SKM-1 treated with dmso at 0.1 percent for 144 hours (cell line): ENCODE measurements around the gene PRR23C.
"Not testable (repeated sequence)": the region's sequence is repeated elsewhere in the genome, so short reads cannot be mapped to it uniquely, and the experiment has no call there.

ENCODE experiments used
- DNase-seq: peaks from one replicate; lab custom pipeline; 2025; ENCODE audit not compliant: unreplicated experiment; lab: John Stamatoyannopoulos, UW

Gene PRR23C

GRCh38 chr3:139044366-139045210 lies at the start of gene PRR23C:
Gene PRR23C (minus strand): TSS chr3:139044892. CDS start chr3:139044620, 272 bp downstream.
- DNase-seq = no peak

DNA sequence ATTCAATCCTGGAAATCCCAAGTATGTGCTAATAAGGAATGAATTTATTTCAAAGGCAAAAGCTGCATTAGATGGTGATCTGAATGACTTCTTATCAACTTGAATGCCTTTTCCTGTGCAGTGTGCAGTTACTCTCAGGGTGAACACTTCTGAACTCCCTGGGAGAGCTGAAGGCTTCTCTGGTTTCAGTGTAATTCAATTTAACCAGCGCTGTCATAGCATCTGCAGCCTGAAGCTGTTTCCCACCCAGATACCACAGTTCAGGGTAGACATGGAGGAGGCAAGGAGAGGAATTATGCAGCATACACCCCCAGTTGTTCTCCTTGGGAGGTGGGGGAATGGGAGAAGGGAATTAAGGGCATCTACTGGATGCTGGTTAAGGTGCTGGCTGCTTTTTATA lies 49.1 kb upstream of the PRR23C start:
- no peak for DNase-seq

DNA sequence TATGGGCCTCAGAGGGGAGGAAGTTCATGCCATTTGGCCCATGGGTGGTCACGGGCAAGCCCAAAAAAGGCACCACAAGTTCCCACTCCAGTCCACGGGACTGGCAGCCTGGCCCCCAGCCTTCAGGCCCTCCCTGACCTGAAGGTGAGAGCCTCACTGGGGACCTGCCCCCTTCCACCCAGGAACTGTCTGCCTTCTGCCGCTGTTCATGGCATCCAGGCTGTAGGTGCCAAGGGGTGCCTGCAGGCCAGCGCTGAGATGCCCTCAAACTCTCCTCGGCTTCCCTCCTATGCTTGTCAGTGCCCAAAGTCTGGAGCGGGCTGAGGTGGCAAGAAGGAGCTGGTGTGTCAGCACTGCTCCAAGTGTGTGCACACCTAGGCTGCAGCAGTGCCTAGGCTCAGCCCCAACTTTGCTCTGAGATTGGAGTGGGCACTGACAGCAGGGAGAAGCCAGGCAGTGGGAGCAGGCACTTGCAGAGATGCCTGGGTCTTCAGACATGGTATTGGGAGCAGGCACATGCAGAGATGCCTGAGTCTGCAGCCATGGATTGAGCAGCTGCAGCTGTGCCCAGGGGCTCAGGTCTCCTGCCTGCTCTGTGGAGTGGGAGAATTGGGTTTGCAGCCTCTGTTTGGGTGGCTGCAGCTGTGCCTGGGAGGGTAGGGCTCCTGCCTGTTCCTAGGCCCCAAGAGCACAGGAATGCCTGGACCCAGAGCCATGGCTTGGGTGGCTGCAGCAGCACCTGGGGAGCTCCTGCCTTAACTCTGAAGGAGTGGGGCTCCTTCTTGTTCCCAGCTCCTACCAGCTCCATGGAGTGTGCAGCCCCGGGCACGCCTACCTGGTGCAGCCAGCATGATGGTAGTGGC lies 44.0 kb upstream of the PRR23C start:
- DNase-seq = no peak

GRCh38 chr3:139087621-139088020 lies 42.9 kb upstream of the PRR23C start:
- DNase-seq = no peak

GRCh38 chr3:139084176-139084575 lies 39.5 kb upstream of the PRR23C start:
- DNase-seq = no peak

- no peak for DNase-seq
Observed at GRCh38 chr3:139074565-139075115, 29.9 kb upstream of the PRR23C start.

DNA sequence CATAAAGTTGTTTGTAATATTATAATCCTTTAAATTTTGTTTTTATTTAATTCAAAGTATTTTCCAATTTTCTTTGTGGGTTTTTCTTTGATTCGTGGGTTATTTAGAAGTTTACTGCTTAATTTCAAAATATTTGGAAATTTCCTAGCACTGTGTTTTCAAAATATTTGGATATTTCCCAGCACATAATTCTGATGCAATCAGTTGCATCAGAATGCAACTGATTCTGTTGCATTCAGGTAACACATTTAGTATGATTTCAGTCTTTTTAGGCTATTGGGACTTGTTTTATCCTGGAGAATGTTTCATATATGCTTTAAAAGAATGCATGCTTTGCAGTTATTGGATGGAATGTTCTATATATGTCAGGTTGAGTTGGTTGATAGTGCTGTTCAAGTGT lies 18.2 kb upstream of the PRR23C start:
- no peak for DNase-seq

DNA sequence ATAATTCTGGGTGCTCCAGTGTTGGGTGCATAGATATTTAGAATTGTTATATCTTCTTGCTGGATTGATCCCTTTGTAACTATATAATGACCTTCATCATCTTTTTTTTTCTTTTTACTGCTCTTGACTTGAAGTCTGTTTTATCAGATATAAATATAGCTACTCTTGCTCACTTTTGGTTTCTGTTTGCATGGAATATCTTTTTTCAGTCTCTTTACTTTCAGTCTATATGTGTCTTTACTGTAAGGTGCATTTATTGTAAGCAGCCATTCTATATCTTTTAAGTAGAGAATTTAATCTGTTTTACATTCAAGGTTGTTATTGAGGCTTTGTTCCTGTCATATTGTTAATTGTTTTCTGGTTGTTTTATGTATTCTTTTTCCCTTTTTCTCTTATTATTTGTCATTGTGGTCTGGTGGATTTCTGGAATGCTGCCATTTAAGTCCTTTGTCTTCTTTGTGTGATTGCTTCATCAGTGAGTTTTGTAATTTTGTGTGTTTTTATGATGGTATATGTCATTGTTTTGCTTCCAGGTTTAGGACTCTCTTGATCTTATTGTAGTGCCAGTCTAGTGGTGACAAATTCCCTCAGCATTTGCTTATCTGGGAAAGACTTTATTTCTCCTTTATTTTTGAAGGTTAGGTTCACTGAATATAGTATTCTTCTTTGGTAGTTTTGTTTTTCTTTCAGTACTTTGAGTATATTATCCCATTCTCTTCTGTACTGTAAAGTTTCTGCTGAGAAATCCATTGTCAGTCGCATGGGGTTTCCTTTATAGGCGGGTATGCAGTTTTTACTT lies 8.3 kb upstream of the PRR23C start:
- DNase-seq = no peak

DNA sequence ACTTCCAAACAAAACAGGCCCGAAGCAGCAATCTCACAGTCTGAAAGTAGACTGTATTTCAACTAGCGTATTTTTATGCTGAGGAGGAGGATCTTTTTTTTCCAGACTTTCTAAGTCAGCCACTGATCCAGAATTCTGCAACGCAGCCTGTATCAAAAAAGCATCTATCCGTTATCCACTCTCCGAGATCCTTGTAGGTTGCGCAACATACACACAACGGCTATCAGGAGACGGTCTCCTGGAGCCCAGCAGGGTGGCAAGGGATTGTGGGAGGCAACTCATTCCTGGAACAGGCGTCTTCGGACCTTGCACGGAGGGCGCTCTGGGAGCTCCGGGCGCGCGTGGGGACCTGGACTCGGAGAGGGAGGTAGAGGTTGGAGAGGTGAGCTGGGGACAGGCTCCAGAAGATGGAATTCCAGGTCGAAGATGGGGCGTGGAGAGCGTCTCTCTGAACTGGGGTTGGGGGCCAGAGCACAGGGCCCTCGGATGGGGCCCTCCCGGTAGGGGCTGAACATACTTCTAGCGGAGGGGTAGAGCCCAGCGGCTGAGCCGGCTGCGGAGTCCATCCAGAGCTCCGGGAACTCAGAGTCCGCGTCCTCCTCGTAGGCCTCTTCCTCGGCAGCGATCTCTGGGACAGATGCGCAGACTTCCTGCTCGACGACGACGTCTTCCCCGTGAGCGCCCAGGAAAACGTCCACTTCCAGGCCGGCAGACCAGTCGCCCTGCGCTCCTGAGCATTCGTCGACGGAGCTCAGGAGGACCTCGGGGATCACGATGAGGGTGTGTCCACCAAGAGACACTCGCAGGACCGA lies 932 bp downstream of the PRR23C start:
- DNase-seq = no peak

GRCh38 chr3:139037478-139037877 lies 7.2 kb downstream of the PRR23C start:
- DNase-seq = no peak

DNA sequence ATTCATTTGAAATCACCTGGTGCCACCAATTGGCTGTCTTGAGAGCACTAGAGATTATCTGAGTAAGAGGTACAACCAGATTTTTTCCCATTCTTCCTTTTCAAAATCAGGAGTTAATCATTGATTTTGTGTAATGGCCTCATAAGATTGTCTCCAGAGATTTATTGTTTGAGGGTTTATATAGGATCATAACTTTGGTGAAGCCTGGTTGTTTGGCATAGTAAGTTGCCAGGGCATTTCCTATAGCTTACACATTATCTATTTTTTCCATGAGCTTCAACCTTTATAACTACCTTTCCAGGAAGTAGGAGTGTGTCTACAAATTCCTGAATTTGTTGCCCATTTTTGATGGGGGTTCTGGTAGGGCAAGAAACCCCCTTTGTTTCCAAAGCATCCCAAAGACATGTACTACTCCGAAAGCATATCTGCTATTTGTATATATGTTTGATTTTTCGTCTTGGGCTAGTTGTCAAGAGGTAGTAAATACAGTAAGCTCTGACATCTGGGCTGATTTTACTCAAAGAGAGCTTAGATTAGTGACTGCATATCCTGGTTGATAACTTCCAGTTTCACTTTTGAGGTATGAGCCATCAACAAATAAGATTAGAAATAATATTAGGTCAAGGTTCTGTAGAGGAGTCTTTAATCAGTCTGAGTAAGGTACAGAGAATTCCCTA lies 12.2 kb downstream of the PRR23C start:
- no peak for DNase-seq

DNA sequence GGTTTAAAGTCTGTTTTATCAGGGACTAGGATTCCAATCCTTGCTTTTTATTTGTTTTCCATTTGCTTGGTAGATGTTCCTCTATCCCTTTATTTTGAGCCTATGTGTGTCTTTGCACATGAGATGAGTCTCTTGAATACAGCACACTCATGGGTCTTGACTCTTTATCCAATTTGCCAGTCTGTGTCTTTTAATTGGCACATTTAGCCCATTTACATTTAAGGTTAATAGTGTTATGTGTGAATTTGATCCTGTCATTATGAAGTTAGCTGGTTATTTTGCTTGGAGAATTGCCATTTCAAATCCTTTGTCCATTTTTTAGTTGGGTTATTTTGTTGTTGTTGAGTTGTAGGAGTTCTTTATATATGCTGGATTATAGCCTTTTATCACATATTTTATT lies 14.1 kb downstream of the PRR23C start:
- not testable (repeated sequence) for DNase-seq

GRCh38 chr3:139024968-139025367 lies 19.7 kb downstream of the PRR23C start:
- DNase-seq = no peak

DNA sequence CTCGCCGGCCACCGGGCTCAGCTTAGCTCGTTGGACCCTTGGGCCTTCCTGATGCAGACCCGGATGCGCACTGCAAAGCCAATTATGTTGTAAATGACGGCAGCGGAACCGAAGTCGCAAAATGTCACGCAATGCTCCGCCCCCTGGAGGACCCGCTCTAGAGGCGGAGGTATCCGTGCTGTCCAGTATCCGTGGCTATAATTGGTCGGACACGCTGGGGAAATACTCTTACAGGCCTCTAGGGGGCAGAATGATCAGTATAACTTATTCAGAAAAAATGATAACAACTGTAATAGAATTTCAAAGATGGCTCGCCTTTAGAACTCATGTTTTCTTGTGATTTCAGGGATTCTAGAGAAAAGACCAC lies 23.8 kb downstream of the PRR23C start, which contains the start of gene PRR23B:
Gene PRR23B (minus strand): TSS at position 59 of the 367 bp plus-strand sequence. CDS start 265 bp downstream, outside the sequence.
- DNase-seq = no peak

- DNase-seq = no peak
Observed at GRCh38 chr3:139020036-139020867, 24.4 kb downstream of the PRR23C start.

DNA sequence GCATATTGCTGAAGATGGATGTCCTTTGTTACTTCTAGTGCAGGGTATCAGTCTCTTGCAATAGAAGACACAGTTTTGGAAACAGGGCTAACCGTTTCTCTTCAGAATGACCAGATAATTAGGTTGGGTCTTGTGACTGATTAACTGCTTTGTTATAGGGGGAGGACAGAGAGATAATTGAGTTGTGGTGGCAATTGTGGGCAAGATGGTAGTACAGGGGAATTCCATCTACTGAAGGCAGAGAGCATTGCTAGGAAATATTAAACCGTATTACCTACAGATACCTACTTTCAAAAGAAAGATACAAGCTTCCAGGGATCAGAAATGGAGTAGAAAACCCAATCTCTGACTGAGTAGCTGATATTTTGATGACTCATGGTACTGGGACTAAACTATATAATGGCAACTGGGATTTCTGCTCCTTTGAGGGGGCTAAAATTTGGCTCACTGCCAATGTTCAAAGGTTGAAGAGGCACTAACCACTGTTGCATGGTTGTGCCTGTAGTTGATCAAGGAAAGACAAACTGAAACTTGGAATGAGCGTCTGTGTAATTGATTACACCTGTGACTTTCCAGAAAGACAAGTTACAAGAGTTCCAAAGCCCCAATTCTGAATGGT lies 28.2 kb downstream of the PRR23C start:
- DNase-seq = no peak

DNA sequence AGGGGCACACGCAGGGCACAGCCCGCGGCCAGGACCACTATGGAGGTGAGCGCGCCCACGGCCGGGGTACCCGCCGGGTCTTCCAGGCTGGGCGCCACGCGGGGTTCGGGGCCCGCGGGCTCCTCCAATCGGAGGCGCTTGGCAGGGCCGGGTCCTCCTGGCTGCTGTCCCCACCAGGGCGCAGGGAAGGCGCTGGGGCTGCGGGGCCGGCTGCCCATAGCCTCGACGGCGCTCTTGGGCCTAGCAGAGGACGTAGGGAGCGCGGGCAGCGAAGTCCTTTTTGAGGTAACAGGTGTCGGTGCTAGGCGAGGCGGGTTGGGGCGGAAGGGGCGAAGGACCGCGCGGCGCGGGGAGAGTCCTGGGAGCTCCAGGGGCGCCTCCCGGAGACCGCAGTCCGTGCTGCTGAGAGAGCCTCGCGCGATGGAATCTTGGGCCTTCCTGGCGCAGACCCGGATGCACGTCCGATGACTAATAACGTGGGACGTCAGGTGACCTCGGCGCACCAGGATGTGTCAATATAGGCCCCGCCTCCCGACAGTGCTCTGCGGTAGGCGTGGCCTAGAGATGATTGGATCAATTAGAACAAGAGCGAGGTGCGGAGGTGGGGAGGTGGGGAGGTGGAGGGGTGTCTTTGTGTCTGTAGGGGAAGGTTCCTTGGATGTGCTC lies 38.5 kb downstream of the PRR23C start, which contains the start of gene PRR23A:
Gene PRR23A (minus strand): TSS at position 218 of the 666 bp plus-strand sequence. CDS start 0 bp downstream, at position 218.
- DNase-seq = no peak
